ENCODE results near the gene ATXN1L. TPM values are rescaled to one million over a fixed set of nuclear protein-coding genes. Genes with fewer than 3 reads are reported as not detected.
"Not testable (repeated sequence)": the region's sequence is repeated elsewhere in the genome, so short reads cannot be mapped to it uniquely, and the experiment has no call there.

Gene ATXN1L
- 5.8 and 8.5 TPM in 2 replicates for total RNA-seq (2012; rRNA removed)

GRCh38 chr16:71845639-71846430, at the start of gene ATXN1L:
ATXN1L (plus strand) TSS chr16:71845976; CDS start chr16:71849741, 3,765 bp downstream.
- H3K27me3 ChIP-seq (ENCODE audit: control insufficient read depth, insufficient read depth, low read length), result no peaks in the 10 kb centered on the region
- H3K9ac ChIP-seq (ENCODE audit: low read depth, low read length), result peak within 1 kb of the TSS; percentile 97
- H3K36me3 ChIP-seq (ENCODE audit: insufficient read depth, low read length), result peaks cover 30% of the 10 kb centered on the region
- H3K4me2 ChIP-seq (ENCODE audit: low read length), result peak within 1 kb of the TSS; percentile 93
- peaks cover 8% of the 10 kb centered on the region for H3K4me1 ChIP-seq (ENCODE audit: control insufficient read depth, insufficient read depth, low read length)
- no peaks in the 10 kb centered on the region for H3K9me3 ChIP-seq (replicated peaks; ENCODE audit: low read length)
- peak within 1 kb of the TSS; percentile 99 for H3K4me3 ChIP-seq (ENCODE audit: low read length)

DNA sequence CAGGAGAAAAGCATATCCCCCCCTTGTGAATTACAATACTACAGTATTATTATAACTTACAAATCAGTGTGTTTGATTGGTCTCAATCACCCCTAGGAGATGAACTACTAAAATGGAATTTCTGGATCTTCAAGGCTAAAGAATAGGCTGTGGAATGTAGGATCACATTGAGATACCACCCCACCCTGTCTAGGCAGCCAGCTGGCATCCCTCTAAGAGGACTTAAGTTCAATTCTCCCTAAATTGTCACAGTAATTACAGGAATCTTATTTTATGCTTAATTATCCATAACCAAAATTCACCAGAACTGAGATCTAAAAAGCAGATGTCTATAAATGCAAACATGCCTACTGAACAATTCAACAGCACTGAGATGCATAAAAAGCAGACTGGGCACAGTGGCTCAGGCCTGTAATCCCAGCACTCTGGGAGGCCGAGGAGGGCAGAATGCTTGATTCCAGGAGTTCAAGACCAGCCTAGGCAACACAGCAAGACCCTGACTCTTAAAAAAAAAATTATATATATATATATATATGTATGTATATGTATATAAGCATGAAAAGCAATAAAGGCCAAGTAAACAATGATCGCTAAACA, 49.2 kb upstream of the ATXN1L start:
- no peaks in the 10 kb centered on the region for H3K4me1 ChIP-seq (ENCODE audit: control insufficient read depth, insufficient read depth, low read length)
- H3K9ac ChIP-seq (ENCODE audit: low read depth, low read length), result no peak overlapping the region
- H3K4me2 ChIP-seq (ENCODE audit: low read length), result no peak overlapping the region
- no peaks in the 10 kb centered on the region for H3K27me3 ChIP-seq (ENCODE audit: control insufficient read depth, insufficient read depth, low read length)
- H3K36me3 ChIP-seq (ENCODE audit: insufficient read depth, low read length), result peaks cover 9% of the 10 kb centered on the region
- H3K4me3 ChIP-seq (ENCODE audit: low read length), result no peak overlapping the region
- H3K9me3 ChIP-seq (replicated peaks; ENCODE audit: low read length), result no peaks in the 10 kb centered on the region

DNA sequence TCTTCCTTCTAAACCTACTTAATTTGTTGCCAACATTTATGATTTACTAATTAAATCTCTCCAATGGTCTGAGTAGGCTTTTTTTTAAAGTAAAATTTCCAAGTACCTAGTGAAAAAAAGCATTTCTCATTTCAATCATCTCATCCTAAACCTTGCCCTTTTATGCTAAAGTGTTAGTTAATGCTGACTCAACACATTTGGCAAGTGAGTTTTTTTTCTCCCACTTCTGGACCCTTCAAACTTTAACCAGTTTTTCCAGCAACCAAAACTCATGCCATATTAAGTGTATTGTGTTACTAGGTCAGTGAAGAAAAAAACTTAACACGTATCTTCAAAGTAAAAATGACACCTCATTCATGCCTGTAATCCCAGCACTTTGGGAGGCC, 42.5 kb upstream of the ATXN1L start:
- Histone ChIP-seq H3K4me3 (ENCODE audit: low read length) (no peak overlapping the region), H3K4me1 (ENCODE audit: control insufficient read depth, insufficient read depth, low read length) (peaks cover 8% of the 10 kb centered on the region), H3K36me3 (ENCODE audit: insufficient read depth, low read length) (peaks cover 19% of the 10 kb centered on the region), H3K4me2 (ENCODE audit: low read length) (no peak overlapping the region), H3K9me3 (replicated peaks; ENCODE audit: low read length) (no peaks in the 10 kb centered on the region), H3K9ac (ENCODE audit: low read depth, low read length) (no peak overlapping the region), H3K27me3 (ENCODE audit: control insufficient read depth, insufficient read depth, low read length) (no peaks in the 10 kb centered on the region)

- Histone ChIP-seq H3K4me1 (ENCODE audit: control insufficient read depth, insufficient read depth, low read length) (peaks cover 11% of the 10 kb centered on the region), H3K36me3 (ENCODE audit: insufficient read depth, low read length) (peaks cover 9% of the 10 kb centered on the region), H3K4me3 (ENCODE audit: low read length) (peak overlapping the region; percentile 91), H3K9me3 (replicated peaks; ENCODE audit: low read length) (no peaks in the 10 kb centered on the region), H3K27me3 (ENCODE audit: control insufficient read depth, insufficient read depth, low read length) (no peaks in the 10 kb centered on the region), H3K4me2 (ENCODE audit: low read length) (peak overlapping the region; percentile 86), H3K9ac (ENCODE audit: low read depth, low read length) (peak overlapping the region; percentile 97)
These were observed 37.7 kb upstream of the ATXN1L start for GRCh38 chr16:71807905-71808592.

DNA sequence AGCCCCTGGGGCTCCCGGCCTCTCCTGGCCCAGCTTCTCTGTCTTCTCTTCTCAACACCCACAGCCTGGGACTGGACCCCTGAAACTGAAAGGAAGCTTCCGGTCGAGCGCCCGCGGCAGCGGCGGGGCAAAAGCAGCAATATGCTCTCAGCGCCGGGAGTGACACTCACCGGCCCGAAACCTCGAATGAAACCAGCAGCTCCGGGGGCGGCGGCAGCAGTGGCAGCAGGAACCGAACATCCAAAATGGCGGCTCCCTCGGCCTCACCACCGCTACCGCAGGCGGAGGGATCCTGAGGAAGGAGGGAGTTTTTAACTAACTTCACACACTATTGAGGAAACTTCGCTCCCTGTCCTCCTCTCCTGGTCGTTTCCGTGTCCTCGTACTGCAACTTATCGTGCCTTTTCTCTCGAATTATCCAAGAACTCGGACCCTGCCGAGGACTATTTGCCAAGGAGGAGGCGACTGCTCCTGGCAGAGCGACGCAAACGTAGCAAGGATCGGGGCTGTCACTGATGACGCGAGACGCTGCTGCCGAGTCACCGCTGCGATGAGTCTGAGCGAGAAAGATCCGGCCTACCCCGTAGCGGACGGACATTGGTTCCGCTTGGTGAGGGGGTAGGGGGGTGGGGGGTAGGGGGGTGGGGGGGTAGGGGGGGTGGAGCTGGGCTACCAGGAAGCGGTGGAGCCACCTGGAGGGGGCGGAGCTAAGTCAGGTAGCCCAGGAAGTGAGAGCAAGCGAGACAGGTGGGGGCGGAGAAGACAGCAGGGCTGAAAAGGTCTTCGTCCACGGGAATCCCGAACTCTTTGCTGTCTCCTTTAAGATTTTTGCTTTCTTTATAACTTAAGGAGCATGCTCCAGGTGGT, 37.0 kb upstream of the ATXN1L start, which contains the start of gene AP1G1:
Gene AP1G1, minus strand, starts transcription at position 242 of the 867 bp plus-strand sequence. CDS start 19,355 bp downstream, outside the sequence.
- no peaks in the 10 kb centered on the region for H3K9me3 ChIP-seq (replicated peaks; ENCODE audit: low read length)
- no peaks in the 10 kb centered on the region for H3K27me3 ChIP-seq (ENCODE audit: control insufficient read depth, insufficient read depth, low read length)
- H3K4me3 ChIP-seq (ENCODE audit: low read length), result peak within 1 kb of the TSS; percentile 91
- peak within 1 kb of the TSS; percentile 86 for H3K4me2 ChIP-seq (ENCODE audit: low read length)
- H3K9ac ChIP-seq (ENCODE audit: low read depth, low read length), result peak within 1 kb of the TSS; percentile 97
- H3K4me1 ChIP-seq (ENCODE audit: control insufficient read depth, insufficient read depth, low read length), result peaks cover 11% of the 10 kb centered on the region
- H3K36me3 ChIP-seq (ENCODE audit: insufficient read depth, low read length), result peaks cover 4% of the 10 kb centered on the region

DNA sequence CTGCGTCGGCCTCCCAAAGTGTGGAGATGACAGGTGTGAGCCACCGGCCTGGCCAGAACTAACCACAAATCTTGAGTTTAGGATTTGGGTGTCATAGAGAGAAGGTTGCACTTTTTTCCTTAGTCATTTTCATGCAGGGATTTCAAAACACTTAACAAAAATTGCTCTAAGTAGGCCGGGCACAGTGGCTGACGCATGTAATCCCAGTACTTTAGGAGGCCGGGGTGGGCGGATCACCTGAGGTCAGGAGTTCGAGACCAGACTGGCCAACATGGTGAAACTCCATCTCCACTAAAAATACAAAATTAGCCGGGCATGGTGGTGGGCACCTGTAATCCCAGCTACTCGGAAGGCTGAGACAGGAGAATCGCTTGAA, 35.6 kb upstream of the ATXN1L start:
- H3K27me3 ChIP-seq (ENCODE audit: control insufficient read depth, insufficient read depth, low read length); H3K9ac ChIP-seq (ENCODE audit: low read depth, low read length); H3K36me3 ChIP-seq (ENCODE audit: insufficient read depth, low read length): not testable (repeated sequence)

GRCh38 chr16:71811261-71811803, 34.4 kb upstream of the ATXN1L start:
- no peaks in the 10 kb centered on the region for H3K27me3 ChIP-seq (ENCODE audit: control insufficient read depth, insufficient read depth, low read length)
- H3K4me3 ChIP-seq (ENCODE audit: low read length), result no peak overlapping the region

More for the DNA sequence above, 35.6 kb upstream of the ATXN1L start:
- H3K4me1 ChIP-seq (ENCODE audit: control insufficient read depth, insufficient read depth, low read length), result peaks cover 11% of the 10 kb centered on the region
- not testable (repeated sequence) for H3K4me3 ChIP-seq (ENCODE audit: low read length); H3K4me2 ChIP-seq (ENCODE audit: low read length); H3K9me3 ChIP-seq (replicated peaks; ENCODE audit: low read length)

DNA sequence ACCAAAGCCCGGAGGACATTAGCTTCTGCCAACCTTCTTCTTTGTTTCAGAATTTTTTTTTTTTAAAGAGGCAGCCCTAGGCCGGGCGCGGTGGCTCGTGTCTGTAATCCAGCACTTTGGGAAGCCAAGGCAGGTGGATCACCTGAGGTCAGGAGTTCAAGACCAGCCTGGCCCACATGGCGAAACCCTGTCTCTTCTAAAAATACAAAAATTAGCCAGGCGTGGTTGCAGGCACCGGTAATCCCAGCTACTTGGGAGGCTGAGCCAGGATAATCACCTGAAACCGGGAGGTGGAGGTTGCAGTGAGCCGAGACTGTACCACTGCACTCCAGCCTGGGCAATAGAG, 28.6 kb upstream of the ATXN1L start:
- not testable (repeated sequence) for H3K4me3 ChIP-seq (ENCODE audit: low read length); H3K9me3 ChIP-seq (replicated peaks; ENCODE audit: low read length); H3K27me3 ChIP-seq (ENCODE audit: control insufficient read depth, insufficient read depth, low read length); H3K36me3 ChIP-seq (ENCODE audit: insufficient read depth, low read length)
- peak overlapping the region; percentile 56 for H3K4me2 ChIP-seq (ENCODE audit: low read length)
- peak overlapping the region; percentile 37 for H3K9ac ChIP-seq (ENCODE audit: low read depth, low read length)
- peaks cover 14% of the 10 kb centered on the region for H3K4me1 ChIP-seq (ENCODE audit: control insufficient read depth, insufficient read depth, low read length)

More at GRCh38 chr16:71811261-71811803, 34.4 kb upstream of the ATXN1L start:
- no peak overlapping the region for H3K4me2 ChIP-seq (ENCODE audit: low read length)
- no peaks in the 10 kb centered on the region for H3K9me3 ChIP-seq (replicated peaks; ENCODE audit: low read length)
- H3K4me1 ChIP-seq (ENCODE audit: control insufficient read depth, insufficient read depth, low read length), result peaks cover 10% of the 10 kb centered on the region
- no peak overlapping the region for H3K9ac ChIP-seq (ENCODE audit: low read depth, low read length)
- peaks cover 4% of the 10 kb centered on the region for H3K36me3 ChIP-seq (ENCODE audit: insufficient read depth, low read length)

DNA sequence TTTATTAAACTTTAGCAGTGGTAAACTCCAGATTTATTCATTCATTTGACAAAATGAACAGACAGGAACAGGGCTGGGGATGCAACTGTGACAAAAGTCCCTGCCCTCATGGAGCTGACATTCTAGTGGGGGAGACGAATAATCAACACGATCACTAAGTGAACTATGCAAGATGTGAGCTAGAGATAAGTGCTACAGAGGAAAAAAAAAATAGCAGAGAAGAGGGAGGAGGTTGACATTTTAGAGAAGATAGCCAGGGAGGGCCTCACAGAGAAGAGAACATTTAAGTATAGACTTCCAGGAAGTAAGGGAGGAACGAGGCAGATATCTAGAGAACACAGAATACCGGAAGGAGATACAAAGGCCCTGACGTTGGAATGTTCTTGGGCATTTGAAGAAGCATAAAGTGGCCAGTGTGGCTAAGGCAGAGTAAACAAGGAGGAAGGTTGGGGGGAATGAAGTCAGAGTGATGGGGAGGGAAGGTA, 19.2 kb upstream of the ATXN1L start:
- H3K36me3 ChIP-seq (ENCODE audit: insufficient read depth, low read length), result no peaks in the 10 kb centered on the region
- no peaks in the 10 kb centered on the region for H3K4me1 ChIP-seq (ENCODE audit: control insufficient read depth, insufficient read depth, low read length)
- no peaks in the 10 kb centered on the region for H3K9me3 ChIP-seq (replicated peaks; ENCODE audit: low read length)
- no peak overlapping the region for H3K4me2 ChIP-seq (ENCODE audit: low read length)
- H3K4me3 ChIP-seq (ENCODE audit: low read length), result no peak overlapping the region
- H3K27me3 ChIP-seq (ENCODE audit: control insufficient read depth, insufficient read depth, low read length), result no peaks in the 10 kb centered on the region
- no peak overlapping the region for H3K9ac ChIP-seq (ENCODE audit: low read depth, low read length)

- no peak overlapping the region for H3K4me3 ChIP-seq (ENCODE audit: low read length)
- no peak overlapping the region for H3K9ac ChIP-seq (ENCODE audit: low read depth, low read length)
- H3K27me3 ChIP-seq (ENCODE audit: control insufficient read depth, insufficient read depth, low read length), result no peaks in the 10 kb centered on the region
- no peak overlapping the region for H3K4me2 ChIP-seq (ENCODE audit: low read length)
- H3K4me1 ChIP-seq (ENCODE audit: control insufficient read depth, insufficient read depth, low read length), result no peaks in the 10 kb centered on the region
- no peaks in the 10 kb centered on the region for H3K36me3 ChIP-seq (ENCODE audit: insufficient read depth, low read length)
- H3K9me3 ChIP-seq (replicated peaks; ENCODE audit: low read length), result no peaks in the 10 kb centered on the region
These were observed 15.4 kb upstream of the ATXN1L start for GRCh38 chr16:71830359-71830758.

Data from skeletal muscle satellite cell (primary cell).